Adrenal gland (tissue), 12 donors: ENCODE data around the gene ACKR2. TPM values are rescaled to one million over a fixed set of nuclear protein-coding genes. Genes with fewer than 3 reads are reported as not detected.

ENCODE experiments used
- DNase-seq, 7 donors: peaks; one replicate each; pipeline ENCODE4 v3.0.0-alpha.2; 2019 to 2020
- H3K27ac ChIP-seq, 5 donors: fragments of 200-600 bp; sonication (generic) in 4 of 5; 1 replicate in 3 of 5; 2 replicates in 2 of 5; pipeline versions ENCODE4 v1.5.1 to v1.8.0; 2016 to 2020; ENCODE audit warnings: mild to moderate bottlenecking in 1 of 5
- H3K27me3 ChIP-seq: fragments of 200-600 bp; 2 replicates; pipeline ENCODE4 v1.8.0; 2021
- H3K36me3 ChIP-seq, 2 donors: fragments of 200-600 bp; replicated peaks in 1 of 2; 1 replicate in 1 of 2; 2 replicates in 1 of 2; pipeline versions ENCODE4 v1.5.1 to v1.8.0; 2018 to 2022
- H3K4me1 ChIP-seq, 2 donors: fragments of 200-600 bp; replicated peaks in 1 of 2; 1 replicate in 1 of 2; 2 replicates in 1 of 2; pipeline versions ENCODE4 v1.5.1 to v1.8.0; 2018 to 2021
- H3K4me3 ChIP-seq, 4 donors: fragments of 200-600 bp; sonication (generic) in 3 of 4; one replicate each; pipeline ENCODE4 v1.5.1; 2016 to 2018
- H3K9me3 ChIP-seq, 3 donors: fragments of 200-600 bp; sonication (generic) in 1 of 3; replicated peaks in 1 of 3; 1 replicate in 2 of 3; 2 replicates in 1 of 3; pipeline versions ENCODE4 v1.5.1 to v1.8.0; 2016 to 2021
- CTCF ChIP-seq, 6 experiments: fragments of 450-650 bp in 4 of 6; fragments of 200-600 bp in 2 of 6; sonication (generic) in 1 of 6; IDR thresholded peaks; 1 replicate in 5 of 6; 2 replicates in 1 of 6; pipeline versions ENCODE4 v1.5.1 to v1.8.0; 2016 to 2021; ENCODE audit warnings: antibody characterized with exemption in 6 of 6, mild to moderate bottlenecking in 2 of 6, moderate library complexity in 1 of 6
- POLR2A ChIP-seq, 2 donors: fragments of 450-650 bp; IDR thresholded peaks; one replicate each; pipeline ENCODE4 v1.6.1; 2017; ENCODE audit warnings: antibody characterized with exemption in 2 of 2, mild to moderate bottlenecking in 2 of 2, moderate library complexity in 1 of 2
- WGBS, 4 donors: extraction: QIAGEN DNeasy Blood & Tissue Kit in 2 of 4; methylation state at CpG; one replicate each; pipeline versions ENCODE4 v1.1.5 to v1.1.7; 2013 to 2017; 5-methylcytosine and 5-hydroxymethylcytosine counted together
- intact Hi-C, 2 donors: fragments of 100-400 bp; cut with DNase I; formaldehyde crosslinking; loops; one replicate each; pipeline versions ENCODE4 v1.14.1 to v1.15.0; 2022 to 2023
- polyA plus RNA-seq, 3 donors: library from polyadenylated mRNA; stranded (reverse); fragments of 200-250 nt in 2 of 3; fragments of 350-450 nt in 1 of 3; fragmentation: Illumina TruSeq in 1 of 3; extraction: RNeasy Lipid Tissue Mini Kit (QIAGEN cat#74804) in 1 of 3; gene quantifications; one replicate each; pipeline ENCODE4 v1.2.3, GENCODE V29; 2013 to 2014
- total RNA-seq, 9 donors: library from RNA; depleted of rRNA in 4 of 9; stranded (reverse); fragments of >200 nt in 4 of 9; fragments of 120-200 nt in 1 of 9; fragmentation: NEBNext Ultra II Directional in 1 of 9; extraction: Animal tissue kit (Norgen Biotek cat#: 25700) in 1 of 9; gene quantifications; one replicate each; pipeline versions ENCODE4 v1.1.0 to v1.2.4, GENCODE V29; 2013 to 2023
- donor health status: healthy with polysubstance abuse.
- donor health status: Bipolar disorder and iron deficiency.
- donor health status: DM: yes; HTN: yes; CAD: no.
- donor health status: DM: no; HTN: no; CAD: no.
- donor health status: DM: no; HTN: no; CAD: no.
- donor health status: DM: yes; HTN: yes; CAD: no.

Gene ACKR2
- total and polyA plus RNA-seq, 12 donors: 1.1 to 19.9 (median 3.0) TPM

GRCh38 chr3:42829628-42830436 is 20.6 kb downstream of the ACKR2 start:
- WGBS, 4 donors: 72 to 75% (median 74%) methylated on average over 5 of the region's 5 CpGs
- no peak overlapping the region for H3K27ac ChIP-seq
- no peak overlapping the region for H3K4me3 ChIP-seq
- no peak for TF ChIP-seq CTCF (IDR thresholded peaks at IDR 0.05)
- no peak for TF ChIP-seq POLR2A (IDR thresholded peaks at IDR 0.05)
- no peak for DNase-seq
- no peaks in the 10 kb centered on the region for H3K4me1 ChIP-seq
- H3K27me3 ChIP-seq: no peaks in the 10 kb centered on the region
- H3K36me3 ChIP-seq: no peaks in the 10 kb centered on the region
- intact Hi-C loops: loop anchor here in 1 of 2 donors (10.0 kb wide), 1 partner anchor 45 kb away; no protein-coding TSS in a partner anchor
- no peaks in the 10 kb centered on the region for H3K9me3 ChIP-seq

GRCh38 chr3:42830437-42831320 is 21.4 kb downstream of the ACKR2 start:
- H3K4me1 ChIP-seq: no peaks in the 10 kb centered on the region
- no peak overlapping the region for H3K4me3 ChIP-seq
- no peak for TF ChIP-seq POLR2A (IDR thresholded peaks at IDR 0.05)
- peak; percentile 13 to 71 (median 54) for TF ChIP-seq CTCF (IDR thresholded peaks at IDR 0.05)
- no peaks in the 10 kb centered on the region for H3K36me3 ChIP-seq
- H3K27ac ChIP-seq: no peak overlapping the region
- peak in 1 of 7 donors; percentile 24 for DNase-seq
- intact Hi-C loops: loop anchor here in 1 of 2 donors (10.0 kb wide), 1 partner anchor 46 kb away; no protein-coding TSS in a partner anchor
- H3K27me3 ChIP-seq: no peaks in the 10 kb centered on the region
- 27 to 44% (median 36%) methylated on average over 7 of the region's 7 CpGs for WGBS, 4 donors
- H3K9me3 ChIP-seq: no peaks in the 10 kb centered on the region

GRCh38 chr3:42831321-42831713 is 22.1 kb downstream of the ACKR2 start:
- intact Hi-C loops: loop anchor here in 1 of 2 donors (10.0 kb wide), 1 partner anchor 47 kb away; no protein-coding TSS in a partner anchor
- H3K4me3 ChIP-seq: no peak overlapping the region
- no peaks in the 10 kb centered on the region for H3K36me3 ChIP-seq
- H3K27me3 ChIP-seq: no peaks in the 10 kb centered on the region
- 20 to 35% (median 22%) methylated on average over 3 of the region's 3 CpGs for WGBS, 4 donors
- TF ChIP-seq CTCF (IDR thresholded peaks at IDR 0.05) (peak; percentile 69 to 84 (median 80)), POLR2A (IDR thresholded peaks at IDR 0.05) (no peak)
- DNase-seq: peak; percentile 81 to 92 (median 85)
- H3K9me3 ChIP-seq: no peaks in the 10 kb centered on the region
- H3K27ac ChIP-seq: no peak overlapping the region
- no peaks in the 10 kb centered on the region for H3K4me1 ChIP-seq
